B cell (primary cell): Measurements from ENCODE around the gene ING3. TPM values are rescaled to one million over a fixed set of nuclear protein-coding genes. Genes with fewer than 3 reads are reported as not detected.

Experiments used
- ATAC-seq: fragments of 200-7000 bp; cut with Tn5 transposase; one replicate; pipeline ENCODE4 v1.10.0; 2021; ENCODE audit warnings: low read depth, mild to moderate bottlenecking, moderate number of reproducible peaks, moderate library complexity
- CTCF ChIA-PET: fragments of 350-600 bp; sonication (Branson Sonifier 250); formaldehyde crosslinking; loops from one replicate; lab custom pipeline; 2021; ENCODE audit warnings: antibody characterized with exemption, inconsistent platforms; lab: Charles Lee
- POLR2A ChIA-PET: fragments of 350-600 bp; sonication (Branson Sonifier 250); formaldehyde crosslinking; loops from one replicate; lab custom pipeline; 2021; ENCODE audit warnings: antibody characterized with exemption; lab: Charles Lee
- DNase-seq: peaks from one replicate; pipeline ENCODE4 v3.0.0; 2013
- H2AFZ ChIP-seq: 2 replicates; pipeline ENCODE4 v1.6.1; 2012; ENCODE audit warnings: mild to moderate bottlenecking, low read depth, low read length; ENCODE audit not compliant: insufficient read depth, poor library complexity, severe bottlenecking
- H3K27ac ChIP-seq, 2 donors: 1 replicate in 1 of 2; 2 replicates in 1 of 2; pipeline ENCODE4 v1.5.1; 2012 to 2013; ENCODE audit warnings: low read length in 2 of 2, mild to moderate bottlenecking in 2 of 2, moderate library complexity in 1 of 2
- H3K27me3 ChIP-seq, 4 experiments: fragments of 200-600 bp in 1 of 4; sonication (generic) in 1 of 4; replicated peaks in 1 of 4; 1 replicate in 2 of 4; 2 replicates in 2 of 4; pipeline versions ENCODE4 v1.6.1 to v1.7.0; 2013 to 2016; ENCODE audit warnings: low read length in 3 of 4, mild to moderate bottlenecking in 2 of 4, mixed read lengths in 1 of 4, moderate library complexity in 1 of 4; ENCODE audit not compliant: insufficient read depth in 4 of 4, control insufficient read depth in 3 of 4; ENCODE audit errors: control extremely low read depth in 1 of 4
- H3K36me3 ChIP-seq, 2 experiments: replicated peaks in 1 of 2; 1 replicate in 1 of 2; 2 replicates in 1 of 2; pipeline versions ENCODE4 v1.6.1 to v1.7.1; 2013; ENCODE audit warnings: low read length in 1 of 2; ENCODE audit not compliant: insufficient read depth in 2 of 2, control insufficient read depth in 1 of 2; ENCODE audit errors: control extremely low read depth in 1 of 2, extremely low read depth in 1 of 2
- H3K4me1 ChIP-seq, 2 donors: fragments of 200-600 bp in 1 of 2; sonication (generic) in 1 of 2; 1 replicate in 1 of 2; 2 replicates in 1 of 2; pipeline versions ENCODE4 v1.5.1 to v1.6.1; 2013 to 2017; ENCODE audit warnings: low read length in 2 of 2; ENCODE audit not compliant: control insufficient read depth in 2 of 2, insufficient read depth in 2 of 2
- H3K4me2 ChIP-seq: replicated peaks from 2 replicates; pipeline ENCODE3; 2012; ENCODE audit warnings: mild to moderate bottlenecking, low read depth, low read length; ENCODE audit not compliant: poor library complexity, severe bottlenecking
- H3K4me3 ChIP-seq, 5 experiments: fragments of 200-600 bp in 1 of 5; sonication (generic) in 1 of 5; 1 replicate in 3 of 5; 2 replicates in 2 of 5; pipeline versions ENCODE4 v1.5.1 to v1.7.0; 2011 to 2016; ENCODE audit warnings: low read length in 4 of 5, mild to moderate bottlenecking in 4 of 5, low read depth in 2 of 5, control low read depth in 1 of 5, moderate library complexity in 1 of 5; ENCODE audit not compliant: insufficient read depth in 1 of 5; ENCODE audit errors: control extremely low read depth in 1 of 5, extremely low read depth in 1 of 5
- H3K79me2 ChIP-seq: fragments of 200-600 bp; sonication (generic); one replicate; pipeline ENCODE4 v1.6.0; 2016; ENCODE audit warnings: low read length; ENCODE audit not compliant: control insufficient read depth, insufficient read depth
- H3K9ac ChIP-seq: fragments of 200-600 bp; sonication (generic); 2 replicates; pipeline ENCODE4 v1.6.1; 2017; ENCODE audit warnings: mild to moderate bottlenecking, low read length, moderate library complexity
- H3K9me3 ChIP-seq, 3 donors: one replicate each; pipeline versions ENCODE4 v1.6.1 to v1.7.1; 2013; ENCODE audit warnings: low read length in 2 of 3; ENCODE audit not compliant: control insufficient read depth in 2 of 3, insufficient read depth in 1 of 3; ENCODE audit errors: control extremely low read depth in 1 of 3
- H4K20me1 ChIP-seq: 2 replicates; pipeline ENCODE4 v1.6.0; 2012; ENCODE audit warnings: mild to moderate bottlenecking, low read length; ENCODE audit not compliant: insufficient read depth, control insufficient read depth, poor library complexity, severe bottlenecking
- H3K27ac Mint-ChIP-seq: one replicate; pipeline ENCODE4 v1.8.0; 2021; ENCODE audit warnings: mixed read lengths
- H3K27me3 Mint-ChIP-seq: one replicate; pipeline ENCODE4 v1.8.0; 2021; ENCODE audit warnings: mixed read lengths
- H3K4me1 Mint-ChIP-seq: one replicate; pipeline ENCODE4 v1.8.0; 2021; ENCODE audit warnings: mixed read lengths
- H3K4me3 Mint-ChIP-seq: one replicate; pipeline ENCODE4 v1.8.0; 2021; ENCODE audit warnings: mixed read lengths
- H3K9me3 Mint-ChIP-seq: one replicate; pipeline ENCODE4 v1.8.0; 2022; ENCODE audit warnings: mixed read lengths; ENCODE audit not compliant: insufficient read depth
- CTCF ChIP-seq: fragments of 200-600 bp; IDR thresholded peaks from one replicate; pipeline ENCODE4 v1.8.0; 2022; ENCODE audit warnings: antibody characterized with exemption, mild to moderate bottlenecking
- EZH2 ChIP-seq: IDR thresholded peaks from 2 replicates; pipeline ENCODE4 v1.6.1; 2012; ENCODE audit warnings: borderline replicate concordance, low read depth, mild to moderate bottlenecking, moderate library complexity, low read length; ENCODE audit not compliant: insufficient read depth, poor library complexity, severe bottlenecking
- WGBS: methylation state at CpG from one replicate; pipeline ENCODE4 v1.1.5; 2013; ENCODE audit warnings: missing lambda C conversion rate; ENCODE audit not compliant: insufficient coverage; 5-methylcytosine and 5-hydroxymethylcytosine counted together
- intact Hi-C: fragments of 100-400 bp; cut with micrococcal nuclease; formaldehyde crosslinking; loops from one replicate; pipeline ENCODE4 v1.10.0; 2022
- polyA plus RNA-seq: library from polyadenylated mRNA; depleted of rRNA; stranded (reverse); fragments of >200 nt; gene quantifications from 2 replicates; pipeline ENCODE4 v1.2.3, GENCODE V29; 2012
- total RNA-seq, 2 donors: library from RNA; stranded (reverse); fragments of 120-200 nt in 1 of 2; gene quantifications; 1 replicate in 1 of 2; 2 replicates in 1 of 2; pipeline versions ENCODE4 v1.2.3 to v1.2.4, GENCODE V29; 2013 to 2022

Gene ING3
- total and polyA plus RNA-seq, 2 donors (not counting 1 experiment from before 2014, with no cell fraction given) = 29.5 to 38.0 TPM

GRCh38 chr7:120960714-120961113 is 10.1 kb downstream of the ING3 start:
- Histone ChIP-seq H2AFZ (no peak overlapping the region), H3K36me3 (peaks cover 5 to 41% of the 10 kb centered on the region in 2 experiments), H3K4me2 (no peak overlapping the region), H3K27ac (peak overlapping the region in 1 of 2 donors; percentile 16), H3K9me3 (no peaks in the 10 kb centered on the region), H3K27me3 (no peaks in the 10 kb centered on the region), H3K79me2 (peaks cover 36% of the 10 kb centered on the region), H3K9ac (no peak overlapping the region), H4K20me1 (peaks cover 24% of the 10 kb centered on the region), H3K4me3 (no peak overlapping the region), H3K4me1 (peaks cover 0 to 6% of the 10 kb centered on the region in 2 donors)
- no peak overlapping the region for H3K4me3 Mint-ChIP-seq
- intact Hi-C loops = no loop called here
- DNase-seq (no peak), ATAC-seq (no peak)
- CTCF ChIA-PET = interaction anchor here (0.6 to 1.6 kb wide), 2 partner anchors 26 to 116 kb away, joined by 3 to 5 read pairs; no protein-coding TSS in a partner anchor
- POLR2A ChIA-PET = no interaction called here
- no peaks in the 10 kb centered on the region for H3K27me3 Mint-ChIP-seq
- H3K4me1 Mint-ChIP-seq = peaks cover 14% of the 10 kb centered on the region
- WGBS = no CpG with 5 or more reads among the region's 1 CpG
- no peak for TF ChIP-seq EZH2
- TF ChIP-seq CTCF = no peak
- H3K9me3 Mint-ChIP-seq = no peaks in the 10 kb centered on the region
- H3K27ac Mint-ChIP-seq = no peak overlapping the region

- H3K4me2 ChIP-seq = no peak overlapping the region
- H3K27ac ChIP-seq = peak overlapping the region in 1 of 2 donors; percentile 16
- H3K27me3 Mint-ChIP-seq = no peaks in the 10 kb centered on the region
- no peaks in the 10 kb centered on the region for H3K27me3 ChIP-seq
- H3K4me1 ChIP-seq = peaks cover 0 to 6% of the 10 kb centered on the region in 2 donors
- H3K4me3 ChIP-seq = no peak overlapping the region
- intact Hi-C loops = no loop called here
- H3K27ac Mint-ChIP-seq = peak overlapping the region; percentile 47
- H3K9ac ChIP-seq = no peak overlapping the region
- DNase-seq (no peak), ATAC-seq (no peak)
- ChIA-PET CTCF (interaction anchor here (1.1 to 1.6 kb wide), 2 partner anchors 23 to 25 kb away, joined by 3 to 5 read pairs; no protein-coding TSS in a partner anchor), POLR2A (no interaction called here)
- peaks cover 36% of the 10 kb centered on the region for H3K79me2 ChIP-seq
- H3K9me3 ChIP-seq = no peaks in the 10 kb centered on the region
- H2AFZ ChIP-seq = no peak overlapping the region
- H3K4me3 Mint-ChIP-seq = no peak overlapping the region
- TF ChIP-seq EZH2 (no peak), CTCF (no peak)
- peaks cover 7 to 40% of the 10 kb centered on the region in 2 experiments for H3K36me3 ChIP-seq
- peaks cover 32% of the 10 kb centered on the region for H4K20me1 ChIP-seq
- WGBS = 100% methylated on average over 1 of the region's 1 CpG
- H3K9me3 Mint-ChIP-seq = no peaks in the 10 kb centered on the region
- peaks cover 14% of the 10 kb centered on the region for H3K4me1 Mint-ChIP-seq
Observed at GRCh38 chr7:120961638-120962173, 11.1 kb downstream of the ING3 start.
